ENCODE data around the gene MGME1. TPM values are rescaled to one million over a fixed set of nuclear protein-coding genes. Genes with fewer than 3 reads are reported as not detected.
A peak's percentile ranks its signal among the peaks of the same experiment; 100 is the strongest.

Gene MGME1
- total and polyA plus RNA-seq, 2 of the 13 experiments (the other 11 are each of a cell fraction or from before 2014, with no cell fraction given), result 36.7 to 66.6 TPM

GRCh38 chr20:17940224-17940971 is 28.4 kb upstream of the MGME1 start (continued):
- TF ChIP-seq TRAFD1 (CRISPR knock-in tag; IDR thresholded peaks at IDR 0.05; ENCODE audit: borderline replicate concordance), result no peak
- no peak; the same call in 1 of the 2 replicates for TF ChIP-seq ZZZ3 (CRISPR knock-in tag; IDR thresholded peaks at IDR 0.05; ENCODE audit: borderline replicate concordance)
- 0 out of 2 replicates have a peak, but pooled peaks have one; percentile 8 for TF ChIP-seq GLMP (CRISPR knock-in tag; IDR thresholded peaks at IDR 0.05; ENCODE audit: borderline replicate concordance)
- TF ChIP-seq HOXA5 (CRISPR knock-in tag; IDR thresholded peaks at IDR 0.05), result no peak; the same call in 1 of the 2 replicates
- no peak for TF ChIP-seq CBX1 (IDR thresholded peaks at IDR 0.05; ENCODE audit: low read depth)
- no peak for TF ChIP-seq PHB2 (IDR thresholded peaks at IDR 0.05; ENCODE audit: partially characterized antibody)
- no peak for TF ChIP-seq ZNF580 (CRISPR knock-in tag; IDR thresholded peaks at IDR 0.05; ENCODE audit: borderline replicate concordance, low read depth)
- TF ChIP-seq ZNF280B (CRISPR knock-in tag; IDR thresholded peaks at IDR 0.05; ENCODE audit: borderline replicate concordance), result no peak
- TF ChIP-seq ZNF800 (CRISPR knock-in tag; IDR thresholded peaks at IDR 0.05), result 0 out of 2 replicates have a peak, but pooled peaks have one; percentile 35
- TF ChIP-seq RAD21 (CRISPR knock-in tag; IDR thresholded peaks at IDR 0.05), result no peak
- TF ChIP-seq SUZ12 (IDR thresholded peaks at IDR 0.05; ENCODE audit: low read depth, low read length), result no peak
- no peak for TF ChIP-seq ZNF496 (CRISPR knock-in tag; IDR thresholded peaks at IDR 0.05; ENCODE audit: insufficient replicate concordance)
- TF ChIP-seq XBP1 (CRISPR knock-in tag; IDR thresholded peaks at IDR 0.05), result no peak
- peak; percentile 44; the same call in 1 of the 2 replicates for TF ChIP-seq SIN3A (IDR thresholded peaks at IDR 0.05; ENCODE audit: borderline replicate concordance, low read depth, low read length)
- no peak; the same call in 1 of the 2 replicates for TF ChIP-seq MAX (IDR thresholded peaks at IDR 0.05)
- no peak for TF ChIP-seq SP5 (CRISPR knock-in tag; IDR thresholded peaks at IDR 0.05; ENCODE audit: borderline replicate concordance, low read depth)
- TF ChIP-seq XRCC5 (optimal IDR thresholded peaks at IDR 0.05; ENCODE audit: low read length), result no peak
- TF ChIP-seq FOXJ3 (CRISPR knock-in tag; IDR thresholded peaks at IDR 0.05; ENCODE audit: borderline replicate concordance), result 0 out of 2 replicates have a peak, but pooled peaks have one; percentile 35
- no peak for TF ChIP-seq HIC2 (CRISPR knock-in tag; IDR thresholded peaks at IDR 0.05; ENCODE audit: low read depth)
- TF ChIP-seq PITX1 (CRISPR knock-in tag; IDR thresholded peaks at IDR 0.05), result peak; percentile 47; the same call in 1 of the 2 replicates

Data from HepG2 (cell line).